ENCODE data around the gene DCLK2. TPM values are rescaled to one million over a fixed set of nuclear protein-coding genes. Genes with fewer than 3 reads are reported as not detected.

DCLK2 gene
- total and polyA plus RNA-seq, 4 donors: 2.4 to 17.9 (median 12.7) TPM

GRCh38 chr4:150280081-150280895 is 202.0 kb downstream of the DCLK2 start:
- H3K9me3 ChIP-seq (ENCODE audit: control insufficient read depth, low read length): peaks cover 3% of the 10 kb centered on the region
- 70 to 72% methylated on average over 9 of the region's 9 CpGs for WGBS, 2 donors
- intact Hi-C loops (cut with DNase I): loop anchor here in 1 of 2 donors (10.0 kb wide), 1 partner anchor 305 kb away; the partner anchor contains the start of gene MAB21L2
- no peaks in the 10 kb centered on the region for H3K4me1 ChIP-seq (ENCODE audit: control insufficient read depth in 1 of 2, insufficient read depth in 2 of 2, low read length in 2 of 2)
- no peak for DNase-seq
- no peak overlapping the region for H3K27ac ChIP-seq (ENCODE audit: low read depth in 1 of 2, low read length in 2 of 2)
- no peak for ATAC-seq (ENCODE audit: low FRiP score)
- H3K27me3 ChIP-seq (ENCODE audit: control insufficient read depth in 1 of 2, insufficient read depth in 2 of 2, low read length in 1 of 2): no peaks in the 10 kb centered on the region
- H3K36me3 ChIP-seq (ENCODE audit: control insufficient read depth in 1 of 2, insufficient read depth in 2 of 2, low read length in 1 of 2): peaks cover 0 to 3% of the 10 kb centered on the region in 2 donors
- no peak overlapping the region for H3K4me3 ChIP-seq (ENCODE audit: low read length in 2 of 2)

GRCh38 chr4:150280975-150281374 is 202.7 kb downstream of the DCLK2 start:
- 90% methylated on average over 8 of the region's 8 CpGs for WGBS, 2 donors
- intact Hi-C loops (cut with DNase I): loop anchor here in 1 of 2 donors (10.0 kb wide), 1 partner anchor 304 kb away; the partner anchor contains the start of gene MAB21L2
- Histone ChIP-seq H3K36me3 (ENCODE audit: control insufficient read depth in 1 of 2, insufficient read depth in 2 of 2, low read length in 1 of 2) (peaks cover 0 to 3% of the 10 kb centered on the region in 2 donors), H3K27me3 (ENCODE audit: control insufficient read depth in 1 of 2, insufficient read depth in 2 of 2, low read length in 1 of 2) (no peaks in the 10 kb centered on the region), H3K9me3 (ENCODE audit: control insufficient read depth, low read length) (peaks cover 3% of the 10 kb centered on the region), H3K27ac (ENCODE audit: low read depth in 1 of 2, low read length in 2 of 2) (no peak overlapping the region), H3K4me1 (ENCODE audit: control insufficient read depth in 1 of 2, insufficient read depth in 2 of 2, low read length in 2 of 2) (no peaks in the 10 kb centered on the region), H3K4me3 (ENCODE audit: low read length in 2 of 2) (no peak overlapping the region)
- DNase-seq (no peak), ATAC-seq (ENCODE audit: low FRiP score) (no peak)

GRCh38 chr4:150283689-150284088 is 205.4 kb downstream of the DCLK2 start:
- 47% methylated on average over 1 of the region's 1 CpG for WGBS, 2 donors
- no peaks in the 10 kb centered on the region for H3K36me3 ChIP-seq (ENCODE audit: control insufficient read depth in 1 of 2, insufficient read depth in 2 of 2, low read length in 1 of 2)
- no peaks in the 10 kb centered on the region for H3K27me3 ChIP-seq (ENCODE audit: control insufficient read depth in 1 of 2, insufficient read depth in 2 of 2, low read length in 1 of 2)
- no peak for DNase-seq
- no peaks in the 10 kb centered on the region for H3K4me1 ChIP-seq (ENCODE audit: control insufficient read depth in 1 of 2, insufficient read depth in 2 of 2, low read length in 2 of 2)
- no peak overlapping the region for H3K27ac ChIP-seq (ENCODE audit: low read depth in 1 of 2, low read length in 2 of 2)
- H3K9me3 ChIP-seq (ENCODE audit: control insufficient read depth, low read length): no peaks in the 10 kb centered on the region
- ATAC-seq (ENCODE audit: low FRiP score): no peak
- intact Hi-C loops (cut with DNase I): loop anchor here in 1 of 2 donors (10.0 kb wide), 1 partner anchor 301 kb away; the partner anchor contains the start of gene MAB21L2
- H3K4me3 ChIP-seq (ENCODE audit: low read length in 2 of 2): no peak overlapping the region

GRCh38 chr4:150286656-150287055 is 208.4 kb downstream of the DCLK2 start:
- no peaks in the 10 kb centered on the region for H3K4me1 ChIP-seq (ENCODE audit: control insufficient read depth in 1 of 2, insufficient read depth in 2 of 2, low read length in 2 of 2)
- WGBS, 2 donors: 84 to 89% methylated on average over 6 of the region's 6 CpGs
- H3K27ac ChIP-seq (ENCODE audit: low read depth in 1 of 2, low read length in 2 of 2): no peak overlapping the region
- no peak overlapping the region for H3K4me3 ChIP-seq (ENCODE audit: low read length in 2 of 2)
- DNase-seq (no peak), ATAC-seq (ENCODE audit: low FRiP score) (no peak)
- H3K27me3 ChIP-seq (ENCODE audit: control insufficient read depth in 1 of 2, insufficient read depth in 2 of 2, low read length in 1 of 2): no peaks in the 10 kb centered on the region
- H3K36me3 ChIP-seq (ENCODE audit: control insufficient read depth in 1 of 2, insufficient read depth in 2 of 2, low read length in 1 of 2): no peaks in the 10 kb centered on the region
- H3K9me3 ChIP-seq (ENCODE audit: control insufficient read depth, low read length): no peaks in the 10 kb centered on the region
- intact Hi-C loops (cut with DNase I): loop anchor here in 1 of 2 donors (10.0 kb wide), 1 partner anchor 298 kb away; the partner anchor contains the start of gene MAB21L2

- WGBS, 2 donors: 69 to 74% methylated on average over 2 of the region's 2 CpGs
- no peak for DNase-seq
- intact Hi-C loops (cut with DNase I): loop anchor here in 1 of 2 donors (10.0 kb wide), 1 partner anchor 296 kb away; the partner anchor contains the start of gene MAB21L2
- H3K36me3 ChIP-seq (ENCODE audit: control insufficient read depth in 1 of 2, insufficient read depth in 2 of 2, low read length in 1 of 2): no peaks in the 10 kb centered on the region
- no peak overlapping the region for H3K27ac ChIP-seq (ENCODE audit: low read depth in 1 of 2, low read length in 2 of 2)
- H3K9me3 ChIP-seq (ENCODE audit: control insufficient read depth, low read length): no peaks in the 10 kb centered on the region
- no peak for ATAC-seq (ENCODE audit: low FRiP score)
- no peak overlapping the region for H3K4me3 ChIP-seq (ENCODE audit: low read length in 2 of 2)
- no peaks in the 10 kb centered on the region for H3K4me1 ChIP-seq (ENCODE audit: control insufficient read depth in 1 of 2, insufficient read depth in 2 of 2, low read length in 2 of 2)
- no peaks in the 10 kb centered on the region for H3K27me3 ChIP-seq (ENCODE audit: control insufficient read depth in 1 of 2, insufficient read depth in 2 of 2, low read length in 1 of 2)
Observed at GRCh38 chr4:150289198-150289597, 211.0 kb downstream of the DCLK2 start.

GRCh38 chr4:150289881-150290280 is 211.6 kb downstream of the DCLK2 start:
- Histone ChIP-seq H3K36me3 (ENCODE audit: control insufficient read depth in 1 of 2, insufficient read depth in 2 of 2, low read length in 1 of 2) (no peaks in the 10 kb centered on the region), H3K4me1 (ENCODE audit: control insufficient read depth in 1 of 2, insufficient read depth in 2 of 2, low read length in 2 of 2) (no peaks in the 10 kb centered on the region), H3K27me3 (ENCODE audit: control insufficient read depth in 1 of 2, insufficient read depth in 2 of 2, low read length in 1 of 2) (no peaks in the 10 kb centered on the region), H3K27ac (ENCODE audit: low read depth in 1 of 2, low read length in 2 of 2) (no peak overlapping the region), H3K9me3 (ENCODE audit: control insufficient read depth, low read length) (no peaks in the 10 kb centered on the region), H3K4me3 (ENCODE audit: low read length in 2 of 2) (no peak overlapping the region)
- 82 to 83% methylated on average over 3 of the region's 3 CpGs for WGBS, 2 donors
- DNase-seq: no peak
- no peak for ATAC-seq (ENCODE audit: low FRiP score)
- intact Hi-C loops (cut with DNase I): loop anchor here in 1 of 2 donors (10.0 kb wide), 1 partner anchor 295 kb away; the partner anchor contains the start of gene MAB21L2

- WGBS, 2 donors: 92 to 98% methylated on average over 1 of the region's 1 CpG
- intact Hi-C loops (cut with DNase I): no loop called here
- no peak overlapping the region for H3K4me3 ChIP-seq (ENCODE audit: low read length in 2 of 2)
- H3K4me1 ChIP-seq (ENCODE audit: control insufficient read depth in 1 of 2, insufficient read depth in 2 of 2, low read length in 2 of 2): no peaks in the 10 kb centered on the region
- no peak overlapping the region for H3K27ac ChIP-seq (ENCODE audit: low read depth in 1 of 2, low read length in 2 of 2)
- no peaks in the 10 kb centered on the region for H3K9me3 ChIP-seq (ENCODE audit: control insufficient read depth, low read length)
- no peaks in the 10 kb centered on the region for H3K36me3 ChIP-seq (ENCODE audit: control insufficient read depth in 1 of 2, insufficient read depth in 2 of 2, low read length in 1 of 2)
- no peaks in the 10 kb centered on the region for H3K27me3 ChIP-seq (ENCODE audit: control insufficient read depth in 1 of 2, insufficient read depth in 2 of 2, low read length in 1 of 2)
- ATAC-seq (ENCODE audit: low FRiP score) (no peak), DNase-seq (no peak)
Observed at GRCh38 chr4:150297861-150298474, 219.7 kb downstream of the DCLK2 start.

- WGBS, 2 donors: 95 to 97% methylated on average over 4 of the region's 4 CpGs
- H3K36me3 ChIP-seq (ENCODE audit: control insufficient read depth in 1 of 2, insufficient read depth in 2 of 2, low read length in 1 of 2): no peaks in the 10 kb centered on the region
- H3K4me1 ChIP-seq (ENCODE audit: control insufficient read depth in 1 of 2, insufficient read depth in 2 of 2, low read length in 2 of 2): no peaks in the 10 kb centered on the region
- ATAC-seq (ENCODE audit: low FRiP score): no peak
- no peak for DNase-seq
- H3K27me3 ChIP-seq (ENCODE audit: control insufficient read depth in 1 of 2, insufficient read depth in 2 of 2, low read length in 1 of 2): no peaks in the 10 kb centered on the region
- no peaks in the 10 kb centered on the region for H3K9me3 ChIP-seq (ENCODE audit: control insufficient read depth, low read length)
- H3K4me3 ChIP-seq (ENCODE audit: low read length in 2 of 2): no peak overlapping the region
- no peak overlapping the region for H3K27ac ChIP-seq (ENCODE audit: low read depth in 1 of 2, low read length in 2 of 2)
- intact Hi-C loops (cut with DNase I): loop anchor here in 1 of 2 donors (5.0 kb wide), 1 partner anchor 567 kb away; no protein-coding TSS in a partner anchor
Observed at GRCh38 chr4:150299816-150300215, 221.6 kb downstream of the DCLK2 start.

Measured in aorta (tissue), 5 donors.